ENCODE results near the gene ALDOA.
A peak's percentile ranks its signal among the peaks of the same experiment; 100 is the strongest.

ALDOA gene

DNA sequence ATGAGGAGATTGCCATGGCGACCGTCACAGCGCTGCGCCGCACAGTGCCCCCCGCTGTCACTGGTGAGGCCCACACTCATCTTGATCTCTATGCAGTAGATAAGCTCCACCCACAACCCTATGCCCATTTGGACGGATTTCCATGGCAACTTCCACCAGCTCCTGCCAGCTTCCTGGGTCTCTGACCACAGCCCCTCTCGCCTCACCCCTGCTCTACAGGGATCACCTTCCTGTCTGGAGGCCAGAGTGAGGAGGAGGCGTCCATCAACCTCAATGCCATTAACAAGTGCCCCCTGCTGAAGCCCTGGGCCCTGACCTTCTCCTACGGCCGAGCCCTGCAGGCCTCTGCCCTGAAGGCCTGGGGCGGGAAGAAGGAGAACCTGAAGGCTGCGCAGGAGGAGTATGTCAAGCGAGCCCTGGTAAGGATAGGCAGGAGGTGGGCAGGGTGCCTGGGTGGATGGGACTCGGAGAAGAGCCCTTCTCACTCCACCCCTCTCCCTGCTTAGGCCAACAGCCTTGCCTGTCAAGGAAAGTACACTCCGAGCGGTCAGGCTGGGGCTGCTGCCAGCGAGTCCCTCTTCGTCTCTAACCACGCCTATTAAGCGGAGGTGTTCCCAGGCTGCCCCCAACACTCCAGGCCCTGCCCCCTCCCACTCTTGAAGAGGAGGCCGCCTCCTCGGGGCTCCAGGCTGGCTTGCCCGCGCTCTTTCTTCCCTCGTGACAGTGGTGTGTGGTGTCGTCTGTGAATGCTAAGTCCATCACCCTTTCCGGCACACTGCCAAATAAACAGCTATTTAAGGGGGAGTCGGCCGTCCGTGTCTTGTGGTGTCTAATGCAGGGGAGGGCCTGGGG lies 4.3 kb downstream of the ALDOA start:
- no peak for DNase-seq (ENCODE audit: low read depth in 2 of 2)

- DNase-seq (ENCODE audit: low read depth in 2 of 2), result no peak
These were observed 4.9 kb downstream of the ALDOA start for GRCh38 chr16:30070490-30070889.

DNA sequence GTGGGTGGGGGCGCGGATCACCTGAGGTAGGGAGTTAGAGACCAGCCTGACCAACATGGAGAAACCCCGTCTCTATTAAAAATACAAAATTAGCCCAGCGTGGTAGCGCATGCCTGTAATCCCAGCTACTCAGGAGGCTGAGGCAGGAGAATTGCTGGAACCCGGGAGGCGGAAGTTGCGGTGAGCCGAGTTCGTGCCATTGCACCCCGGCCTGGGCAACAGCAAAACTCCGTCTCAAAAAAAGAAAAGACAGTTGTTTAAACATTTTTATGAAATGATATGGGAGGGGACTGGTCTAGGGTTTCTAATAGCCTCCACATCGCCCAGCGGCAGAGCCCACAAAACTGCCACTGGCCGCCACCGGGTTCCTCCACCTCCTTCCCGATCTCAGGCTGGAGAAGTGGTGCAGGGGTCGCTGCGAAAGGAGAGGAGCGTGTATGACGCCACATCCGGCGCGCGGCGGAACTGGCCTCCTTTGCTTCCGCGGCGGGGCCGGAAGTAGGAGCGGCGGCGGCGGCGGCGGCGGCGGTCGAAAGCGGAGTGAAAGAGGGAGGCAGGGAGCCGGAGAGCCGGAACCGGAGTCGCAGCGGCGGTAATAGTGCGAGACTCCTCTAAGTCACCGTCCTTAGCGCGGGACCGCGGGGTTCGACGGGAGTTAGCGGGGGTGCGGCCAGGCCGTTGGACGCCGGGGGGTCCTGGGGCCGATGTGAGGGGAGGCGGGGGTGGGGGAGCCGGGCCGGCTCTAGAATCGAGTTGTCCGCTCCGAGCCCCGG lies 10.1 kb downstream of the ALDOA start, which contains the start of gene PPP4C:
Gene PPP4C, plus strand, starts transcription at position 492 of the 773 bp plus-strand sequence. CDS start 384 bp downstream, outside the sequence.
- peak; percentile 75 to 78 for DNase-seq (ENCODE audit: low read depth in 2 of 2)

- no peak for DNase-seq (ENCODE audit: low read depth in 2 of 2)
These were observed 10.8 kb downstream of the ALDOA start for GRCh38 chr16:30076276-30076791.

- DNase-seq (ENCODE audit: low read depth in 2 of 2), result no peak
These were observed 12.1 kb downstream of the ALDOA start for GRCh38 chr16:30077656-30078055.

- no peak for DNase-seq (ENCODE audit: low read depth in 2 of 2)
These were observed 13.2 kb downstream of the ALDOA start for GRCh38 chr16:30078744-30079143.

DNA sequence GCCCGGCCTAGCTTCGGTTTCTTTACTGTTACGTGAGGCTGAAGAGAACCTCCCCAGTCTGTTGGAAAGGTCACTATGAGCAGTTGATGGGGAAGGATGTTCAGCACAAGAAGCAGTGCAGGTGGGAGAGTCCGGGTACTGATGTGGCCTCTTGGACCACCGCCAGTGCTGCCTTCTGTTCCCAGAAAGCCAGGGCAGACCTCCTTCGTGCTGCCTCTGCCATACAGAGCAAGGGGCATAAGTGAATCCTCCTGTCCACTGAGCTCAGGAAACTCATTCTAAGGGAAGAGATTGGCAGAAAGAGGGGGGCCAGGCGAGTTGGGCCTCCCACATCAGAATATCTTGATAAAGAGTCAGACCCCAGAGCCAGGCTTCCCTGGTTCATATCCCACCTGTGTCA lies 13.9 kb downstream of the ALDOA start:
- DNase-seq (ENCODE audit: low read depth in 2 of 2), result no peak

DNA sequence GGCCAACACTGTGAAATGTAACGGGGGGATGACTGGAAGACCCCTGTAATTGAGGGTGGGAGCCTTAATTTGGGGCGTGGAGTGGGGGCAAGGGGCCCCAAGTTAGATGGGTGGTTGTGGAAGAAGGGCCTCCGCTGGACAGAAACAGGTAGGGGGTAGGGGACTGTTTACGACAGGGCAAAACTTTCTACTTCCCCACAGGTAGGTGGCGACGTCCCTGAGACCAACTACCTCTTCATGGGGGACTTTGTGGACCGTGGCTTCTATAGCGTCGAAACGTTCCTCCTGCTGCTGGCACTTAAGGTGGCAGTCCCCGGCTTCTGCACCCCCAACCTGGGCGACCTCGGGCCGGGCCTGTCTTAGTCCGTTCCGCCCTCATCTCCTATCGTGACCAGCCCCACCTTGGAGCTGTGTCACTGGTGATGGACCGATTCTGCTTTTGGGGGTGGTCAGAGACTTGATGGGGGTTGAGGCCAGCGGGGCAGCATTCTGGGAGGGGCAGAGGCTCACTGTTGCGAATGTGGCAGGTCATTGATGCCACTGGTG lies 17.1 kb downstream of the ALDOA start:
- no peak for DNase-seq (ENCODE audit: low read depth in 2 of 2)

- no peak for DNase-seq (ENCODE audit: low read depth in 2 of 2)
These were observed 17.9 kb downstream of the ALDOA start for GRCh38 chr16:30083216-30084055.

DNA sequence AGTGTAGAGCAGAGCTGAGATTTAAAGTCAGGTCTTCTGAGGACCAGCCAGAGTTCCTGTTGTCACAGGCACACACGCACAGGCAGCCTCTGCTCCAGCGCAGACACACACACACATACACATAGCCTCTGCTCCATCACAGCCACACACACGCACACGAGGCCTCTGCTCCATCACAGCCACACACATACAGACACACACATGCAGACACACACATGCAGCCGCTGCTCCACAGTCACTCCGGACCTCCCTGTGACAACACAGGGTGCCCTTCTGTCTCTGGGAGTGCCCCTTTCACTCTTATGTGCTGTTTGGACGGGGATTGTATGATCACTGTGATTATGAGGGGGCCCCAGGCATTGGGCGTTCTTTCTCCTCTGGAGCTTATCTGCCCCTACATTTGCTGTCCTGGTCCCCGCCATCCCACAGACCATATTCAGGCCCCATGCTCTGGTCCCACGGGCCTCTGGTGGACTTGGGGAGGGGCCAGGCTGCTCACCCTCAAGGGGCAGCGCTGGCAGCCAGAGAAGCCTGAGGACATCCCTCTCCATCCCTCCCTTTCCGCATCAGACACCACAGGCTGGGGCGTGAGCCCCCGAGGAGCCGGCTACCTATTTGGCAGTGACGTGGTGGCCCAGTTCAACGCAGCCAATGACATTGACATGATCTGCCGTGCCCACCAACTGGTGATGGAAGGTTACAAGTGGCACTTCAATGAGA lies 18.7 kb downstream of the ALDOA start:
- no peak for DNase-seq (ENCODE audit: low read depth in 2 of 2)

DNA sequence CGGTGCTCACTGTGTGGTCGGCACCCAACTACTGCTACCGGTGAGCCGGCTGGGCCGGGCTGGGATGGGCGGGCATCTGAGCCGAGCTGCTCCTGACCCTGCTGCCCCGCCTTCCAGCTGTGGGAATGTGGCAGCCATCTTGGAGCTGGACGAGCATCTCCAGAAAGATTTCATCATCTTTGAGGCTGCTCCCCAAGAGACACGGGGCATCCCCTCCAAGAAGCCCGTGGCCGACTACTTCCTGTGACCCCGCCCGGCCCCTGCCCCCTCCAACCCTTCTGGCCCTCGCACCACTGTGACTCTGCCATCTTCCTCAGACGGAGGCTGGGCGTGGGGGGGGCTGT lies 19.2 kb downstream of the ALDOA start:
- no peak for DNase-seq (ENCODE audit: low read depth in 2 of 2)

- no peak for DNase-seq (ENCODE audit: low read depth in 2 of 2)
These were observed 19.7 kb downstream of the ALDOA start for GRCh38 chr16:30085247-30085646.

GRCh38 chr16:30085820-30086219 lies 20.3 kb downstream of the ALDOA start:
- DNase-seq (ENCODE audit: low read depth in 2 of 2), result no peak

- DNase-seq (ENCODE audit: low read depth in 2 of 2), result no peak
These were observed 21.0 kb downstream of the ALDOA start for GRCh38 chr16:30086291-30087140.

GRCh38 chr16:30087181-30087898 lies 21.8 kb downstream of the ALDOA start:
- no peak for DNase-seq (ENCODE audit: low read depth in 2 of 2)

GRCh38 chr16:30088237-30088831 lies 22.8 kb downstream of the ALDOA start:
- DNase-seq (ENCODE audit: low read depth in 2 of 2), result no peak

DNA sequence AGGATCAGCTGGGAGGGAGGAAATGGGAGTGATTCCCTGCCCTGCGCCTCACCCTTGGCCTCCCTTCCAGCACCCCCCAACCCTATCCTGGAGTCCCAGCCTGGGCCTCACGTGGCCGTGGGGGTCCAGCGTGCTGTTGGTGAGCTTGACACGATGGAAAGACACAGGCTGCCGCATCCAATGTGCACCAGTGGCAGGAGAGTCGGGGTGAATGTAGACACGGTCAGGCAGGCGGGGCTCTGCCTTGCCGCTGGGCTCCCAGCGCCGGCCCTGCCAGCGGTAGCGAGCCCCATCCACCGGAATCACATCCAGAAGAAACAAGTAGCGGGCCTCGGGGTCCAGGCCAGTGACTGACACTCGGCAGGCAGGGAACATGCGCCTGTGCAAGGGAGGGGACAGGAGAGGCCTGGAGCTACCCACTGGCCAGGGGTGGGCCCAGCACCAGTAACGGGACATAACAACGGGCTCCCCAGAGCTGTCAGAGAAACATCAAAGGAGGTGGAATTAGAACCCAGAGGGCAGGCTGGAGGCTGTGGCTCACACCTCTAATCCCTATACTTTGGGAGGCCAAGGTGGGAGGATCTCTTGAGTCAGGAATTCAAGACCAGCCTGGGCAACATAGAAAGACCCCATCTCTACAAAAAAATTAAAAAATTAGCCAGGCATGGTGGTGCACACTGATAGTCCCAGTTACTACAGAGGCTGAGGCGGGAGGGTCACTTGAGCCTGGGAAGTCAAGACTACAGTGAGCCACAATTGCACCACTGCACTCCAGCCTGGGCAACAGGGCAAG lies 23.5 kb downstream of the ALDOA start:
- DNase-seq (ENCODE audit: low read depth in 2 of 2), result no peak
